GM12878 (cell line): ENCODE measurements around the gene GDF15. TPM values are rescaled to one million over a fixed set of nuclear protein-coding genes. Genes with fewer than 3 reads are reported as not detected.

ENCODE experiments used
- ATAC-seq: fragments of 200-7000 bp; cut with Tn5 transposase; 3 replicates; pipeline ENCODE4 v1.9.1; 2020; ENCODE audit warnings: mild to moderate bottlenecking, moderate library complexity
- Bru-seq: library from RNA; stranded (reverse); fragments of 400-500 nt; gene quantifications from one replicate; lab custom pipeline; 2021; lab: Mats Ljungman, UMichigan
- BruChase-seq, 2 experiments: library from RNA; stranded (reverse); fragments of 400-500 nt; gene quantifications; one replicate each; lab custom pipeline; 2021; lab: Mats Ljungman, UMichigan
- BruUV-seq: library from RNA; stranded (reverse); fragments of 400-500 nt; replicated peaks from 2 replicates; lab custom pipeline; 2021; lab: Mats Ljungman, UMichigan
- CTCF ChIA-PET: fragments of 300-600 bp; sonication (Branson Sonifier 250); formaldehyde crosslinking; extraction: SDS; loops from one replicate; lab custom pipeline; 2021; ENCODE audit warnings: inconsistent platforms; lab: Yijun Ruan, JAX
- POLR2A ChIA-PET: fragments of 350-600 bp; formaldehyde crosslinking; extraction: SDS; loops from one replicate; lab custom pipeline; 2021; ENCODE audit warnings: inconsistent platforms; lab: Charles Lee
- RAD21 ChIA-PET: fragments of 300-600 bp; sonication (Branson Sonifier 250); formaldehyde crosslinking; loops from one replicate; lab custom pipeline; 2023; ENCODE audit warnings: antibody characterized with exemption; ENCODE audit not compliant: unreplicated experiment; lab: Charles Lee
- SMC1A ChIA-PET: fragments of 300-600 bp; sonication (Branson Sonifier 250); formaldehyde crosslinking; loops from one replicate; lab custom pipeline; 2023; ENCODE audit not compliant: unreplicated experiment, uncharacterized antibody; lab: Charles Lee
- DNase-seq: peaks from one replicate; pipeline ENCODE4 v3.0.0-alpha.2; 2011; ENCODE audit warnings: low read depth, low spot score
- FAIRE-seq: peaks from 3 replicates; lab custom pipeline; 2011; peaks lifted over from hg19 to GRCh38; lab: Jason Lieb, UNC
- H2AFZ ChIP-seq: 2 replicates; pipeline ENCODE4 v1.6.0; 2011; ENCODE audit warnings: low read depth, low read length, control low read depth; ENCODE audit not compliant: control insufficient read depth
- H3K27ac ChIP-seq: 2 replicates; pipeline ENCODE4 v1.5.1; 2011; ENCODE audit warnings: control low read depth; ENCODE audit not compliant: control insufficient read depth, insufficient read depth
- H3K27me3 ChIP-seq, 2 experiments: replicated peaks in 1 of 2; 2 replicates each; pipeline versions ENCODE4 v1.6.0 to v1.6.1; 2011; ENCODE audit warnings: low read length in 1 of 2; ENCODE audit not compliant: control insufficient read depth in 2 of 2, insufficient read depth in 2 of 2
- H3K36me3 ChIP-seq, 2 experiments: 2 replicates each; pipeline ENCODE4 v1.5.1; 2011; ENCODE audit warnings: low read length in 1 of 2; ENCODE audit not compliant: control insufficient read depth in 2 of 2, insufficient read depth in 2 of 2
- H3K4me1 ChIP-seq: 2 replicates; pipeline ENCODE4 v1.6.1; 2011; ENCODE audit warnings: mild to moderate bottlenecking, low read length, moderate library complexity, mixed read lengths; ENCODE audit not compliant: control insufficient read depth, insufficient read depth
- H3K4me2 ChIP-seq: 2 replicates; pipeline ENCODE4 v1.6.0; 2011; ENCODE audit warnings: control low read depth; ENCODE audit not compliant: control insufficient read depth, insufficient read depth
- H3K4me3 ChIP-seq: fragments of 200-600 bp; sonication (generic); 2 replicates; pipeline ENCODE4 v1.5.1; 2016
- H3K79me2 ChIP-seq: 2 replicates; pipeline ENCODE4 v1.6.0; 2011; ENCODE audit warnings: low read length; ENCODE audit not compliant: control insufficient read depth, insufficient read depth
- H3K9ac ChIP-seq: 2 replicates; pipeline ENCODE4 v1.8.0; 2011; ENCODE audit warnings: low read length, control low read depth, mixed read lengths; ENCODE audit not compliant: control insufficient read depth, insufficient read depth
- H3K9me3 ChIP-seq: replicated peaks from 3 replicates; pipeline ENCODE4 v1.5.1; 2011; ENCODE audit warnings: mild to moderate bottlenecking, low read length; ENCODE audit not compliant: control insufficient read depth, insufficient read depth
- H4K20me1 ChIP-seq: 2 replicates; pipeline ENCODE4 v1.6.0; 2011; ENCODE audit not compliant: control insufficient read depth, insufficient read depth
- LARP7 ChIP-seq: fragments of 450-650 bp; IDR thresholded peaks from 2 replicates; pipeline ENCODE4 v1.6.1; 2017; ENCODE audit warnings: mild to moderate bottlenecking
- POLR2A ChIP-seq: IDR thresholded peaks from 2 replicates; pipeline ENCODE4 v1.6.1; 2011; ENCODE audit warnings: low read depth, mild to moderate bottlenecking, low read length
- TCF12 ChIP-seq: IDR thresholded peaks from 2 replicates; pipeline ENCODE4 v1.6.1; 2011; ENCODE audit warnings: low read depth, mild to moderate bottlenecking, low read length
- ZNF24 ChIP-seq: fragments of 450-650 bp; IDR thresholded peaks from 2 replicates; pipeline ENCODE4 v1.6.1; 2017; ENCODE audit warnings: antibody characterized with exemption, mild to moderate bottlenecking
- WGBS: methylation state at CpG from one replicate; pipeline ENCODE4 v1.1.6; 2016; ENCODE audit warnings: low lambda C conversion rate; ENCODE audit not compliant: insufficient replicate concordance, insufficient coverage; ENCODE audit errors: missing lambda C conversion rate; 5-methylcytosine and 5-hydroxymethylcytosine counted together
- in situ Hi-C: fragments of 300-500 bp; cut with MboI; formaldehyde crosslinking; loops from 9 replicates; pipeline ENCODE4 v1.14.3; 2018; ENCODE audit warnings: mixed read lengths
- intact Hi-C: fragments of 100-400 bp; cut with micrococcal nuclease; formaldehyde crosslinking; loops from one replicate; pipeline ENCODE4 v1.14.2; 2022; ENCODE audit not compliant: unreplicated experiment
- long read RNA-seq, 2 experiments: library from polyadenylated mRNA; unstranded; transcript quantifications; one replicate each; pipeline ENCODE4 v2.0.0, GENCODE V29; 2019 to 2020
- polyA minus RNA-seq, 3 experiments: library from RNA; depleted of rRNA, polyadenylated mRNA; stranded (reverse); fragments of >200 nt; gene quantifications; 2 replicates each; pipeline ENCODE4 v1.2.3, GENCODE V29; 2011
- polyA plus RNA-seq, 11 experiments: library from polyadenylated mRNA; depleted of rRNA in 4 of 11; unstranded in 6 of 11; stranded (reverse) in 5 of 11; fragments of >200 nt; fragmentation: Nextera tagmentation in 4 of 11; fragmentation: Illumina TruSeq in 1 of 11; extraction: Ambion mirVana in 4 of 11; extraction: Trizol in 1 of 11; gene quantifications; 1 replicate in 1 of 11; 2 replicates in 10 of 11; pipeline versions ENCODE4 v1.2.1 to v1.2.3, GENCODE V29; 2011 to 2016; ENCODE audit warnings: inconsistent platforms in 2 of 11, missing spikeins in 2 of 11, low read depth in 1 of 11
- total RNA-seq, 4 experiments: library from RNA; depleted of rRNA in 3 of 4; stranded (reverse); fragments of >200 nt in 3 of 4; fragmentation: Illumina TruSeq in 1 of 4; extraction: Trizol in 1 of 4; gene quantifications; 2 replicates each; pipeline versions ENCODE4 v1.2.1 to v1.2.3, GENCODE V29; 2013 to 2021
- TF ChIP-seq, protein P1 (sequence below), 3 experiments: IDR thresholded peaks in 2 of 3; conservative IDR thresholded peaks in 1 of 3; 2 replicates each; pipeline ENCODE4 v1.5.1; 2011; ENCODE audit warnings: low read depth in 3 of 3, low read length in 3 of 3, mild to moderate bottlenecking in 3 of 3, control low read depth in 2 of 3, moderate library complexity in 2 of 3, inconsistent platforms in 1 of 3, mixed read lengths in 1 of 3; ENCODE audit not compliant: control insufficient read depth in 2 of 3, insufficient read depth in 1 of 3; ENCODE audit errors: extremely low read depth in 1 of 3

GDF15 gene, protein sequence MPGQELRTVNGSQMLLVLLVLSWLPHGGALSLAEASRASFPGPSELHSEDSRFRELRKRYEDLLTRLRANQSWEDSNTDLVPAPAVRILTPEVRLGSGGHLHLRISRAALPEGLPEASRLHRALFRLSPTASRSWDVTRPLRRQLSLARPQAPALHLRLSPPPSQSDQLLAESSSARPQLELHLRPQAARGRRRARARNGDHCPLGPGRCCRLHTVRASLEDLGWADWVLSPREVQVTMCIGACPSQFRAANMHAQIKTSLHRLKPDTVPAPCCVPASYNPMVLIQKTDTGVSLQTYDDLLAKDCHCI
- 4.5 and 5.8 TPM in 2 replicates for total RNA-seq (2013; cell fraction: nucleolus; rRNA removed)
- total RNA-seq (2014; rRNA removed) (1.4 and 1.8 TPM in 2 replicates), total RNA-seq (2014; rRNA removed; fragmentation: Illumina TruSeq; extraction: Trizol) (0.31 and 0.60 TPM in 2 replicates), total RNA-seq (2021) (1.6 and 2.2 TPM in 2 replicates), polyA plus RNA-seq (2011; rRNA removed) (0.22 and 0.46 TPM in 2 replicates), polyA plus RNA-seq (2014; fragmentation: Illumina TruSeq; extraction: Trizol) (0.29 and 0.92 TPM in 2 replicates), polyA plus RNA-seq (2014; fragmentation: Nextera tagmentation; extraction: Ambion mirVana) (under 1 TPM in 1 of 2 experiments, not detected in 1; 0.11 TPM), polyA plus RNA-seq (2014; rRNA removed) (1.4 and 1.6 TPM in 2 replicates), polyA plus RNA-seq (2016; fragmentation: Nextera tagmentation; extraction: Ambion mirVana) (1 to 10 TPM; 2.8 to 3.6 TPM), polyA minus RNA-seq (2011; rRNA and poly(A)+ RNA removed) (1.6 TPM in 1 of 2 replicates, not detected in the other), Bru-seq, nascent RNA (percentile 60 among the genes with signal in this experiment), BruChase-seq, experiment 1, labeled RNA remaining after a 6-hour chase (percentile 53 among the genes with signal in this experiment), BruChase-seq, experiment 2, labeled RNA remaining after a 2-hour chase (percentile 69 among the genes with signal in this experiment)
- 0.97 TPM for polyA plus RNA-seq (2011; ENCODE audit: low read depth)
- polyA plus RNA-seq (2011; cell fraction: cytosol; rRNA removed): 2.1 and 2.2 TPM in 2 replicates
- polyA plus RNA-seq (2011; cell fraction: nucleus; rRNA removed): 3.2 and 4.0 TPM in 2 replicates
- 3.5 and 6.0 TPM in 2 replicates for polyA plus RNA-seq (2012)
- 2.8 and 7.8 TPM in 2 replicates for polyA minus RNA-seq (2011; cell fraction: cytosol; rRNA and poly(A)+ RNA removed)
- 1.6 and 2.2 TPM in 2 replicates for polyA minus RNA-seq (2011; cell fraction: nucleus; rRNA and poly(A)+ RNA removed)
- long read RNA-seq, experiment 1, partial matches to known transcripts: 0 of 4 reads
- long read RNA-seq, experiment 1, other reads (novel, unspliced or antisense): 0 of 4 reads
- long read RNA-seq, experiment 2: 0 reads

DNA sequence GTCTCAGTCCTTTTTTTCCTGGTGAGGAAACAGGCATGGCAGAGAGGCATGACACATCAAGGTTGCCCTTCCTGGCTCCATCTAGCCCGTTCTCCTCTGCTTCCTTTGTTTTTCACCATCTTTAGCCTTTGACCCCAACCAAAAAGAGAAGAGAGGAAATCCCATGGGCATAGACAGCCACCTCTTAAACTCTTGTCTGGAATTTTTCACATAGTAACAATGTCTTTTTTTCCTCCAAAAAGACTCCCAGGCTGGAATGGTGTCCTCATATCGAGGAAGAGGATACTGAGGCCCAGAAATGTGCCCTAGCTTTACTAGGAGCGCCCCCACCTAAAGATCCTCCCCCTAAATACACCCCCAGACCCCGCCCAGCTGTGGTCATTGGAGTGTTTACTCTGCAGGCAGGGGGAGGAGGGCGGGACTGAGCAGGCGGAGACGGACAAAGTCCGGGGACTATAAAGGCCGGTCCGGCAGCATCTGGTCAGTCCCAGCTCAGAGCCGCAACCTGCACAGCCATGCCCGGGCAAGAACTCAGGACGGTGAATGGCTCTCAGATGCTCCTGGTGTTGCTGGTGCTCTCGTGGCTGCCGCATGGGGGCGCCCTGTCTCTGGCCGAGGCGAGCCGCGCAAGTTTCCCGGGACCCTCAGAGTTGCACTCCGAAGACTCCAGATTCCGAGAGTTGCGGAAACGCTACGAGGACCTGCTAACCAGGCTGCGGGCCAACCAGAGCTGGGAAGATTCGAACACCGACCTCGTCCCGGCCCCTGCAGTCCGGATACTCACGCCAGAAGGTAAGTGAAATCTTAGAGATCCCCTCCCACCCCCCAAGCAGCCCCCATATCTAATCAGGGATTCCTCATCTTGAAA is at the start of gene GDF15:
Gene GDF15 (plus strand): TSS at position 484 of the 868 bp plus-strand sequence. CDS start 32 bp downstream, at position 516.
- Histone ChIP-seq H2AFZ (peak within 1 kb of the TSS; percentile 5), H4K20me1 (no peaks in the 10 kb centered on the region), H3K9ac (no peak within 1 kb of the TSS), H3K4me2 (peak within 1 kb of the TSS; percentile 25; the same call in 1 of the 2 replicates), H3K79me2 (no peaks in the 10 kb centered on the region), H3K27me3 (peaks cover 0 to 3% of the 10 kb centered on the region in 2 experiments; a peak in 3 of 4 replicates), H3K4me1 (peaks cover 8% of the 10 kb centered on the region), H3K4me3 (0 out of 2 replicates have a peak within 1 kb of the TSS, but pooled peaks have one; percentile 5), H3K9me3 (no peaks in the 10 kb centered on the region; the same call in 2 of the 3 replicates), H3K27ac (no peak within 1 kb of the TSS), H3K36me3 (no peaks in the 10 kb centered on the region)
- peak; percentile 70 for ATAC-seq
- CTCF ChIA-PET: interaction anchor here (0.7 to 9.4 kb wide), 11 partner anchors 10 to 162 kb away, joined by 3 to 144 read pairs (median 5); no protein-coding TSS in a partner anchor
- SMC1A ChIA-PET: interaction anchor here (0.7 to 4.7 kb wide), 3 partner anchors 16 to 76 kb away, joined by 3 to 60 read pairs (median 4); no protein-coding TSS in a partner anchor
- intact Hi-C loops: no loop called here
- in situ Hi-C loops: no loop called here
- no peak for FAIRE-seq
- no TSS peak for BruUV-seq
- TF ChIP-seq POLR2A (peak; percentile 70), ZNF24 (no peak), TCF12 (peak; percentile 55; the same call in 1 of the 2 replicates), LARP7 (0 out of 2 replicates have a peak, but pooled peaks have one; percentile 19)
- TF ChIP-seq, protein P1, sequence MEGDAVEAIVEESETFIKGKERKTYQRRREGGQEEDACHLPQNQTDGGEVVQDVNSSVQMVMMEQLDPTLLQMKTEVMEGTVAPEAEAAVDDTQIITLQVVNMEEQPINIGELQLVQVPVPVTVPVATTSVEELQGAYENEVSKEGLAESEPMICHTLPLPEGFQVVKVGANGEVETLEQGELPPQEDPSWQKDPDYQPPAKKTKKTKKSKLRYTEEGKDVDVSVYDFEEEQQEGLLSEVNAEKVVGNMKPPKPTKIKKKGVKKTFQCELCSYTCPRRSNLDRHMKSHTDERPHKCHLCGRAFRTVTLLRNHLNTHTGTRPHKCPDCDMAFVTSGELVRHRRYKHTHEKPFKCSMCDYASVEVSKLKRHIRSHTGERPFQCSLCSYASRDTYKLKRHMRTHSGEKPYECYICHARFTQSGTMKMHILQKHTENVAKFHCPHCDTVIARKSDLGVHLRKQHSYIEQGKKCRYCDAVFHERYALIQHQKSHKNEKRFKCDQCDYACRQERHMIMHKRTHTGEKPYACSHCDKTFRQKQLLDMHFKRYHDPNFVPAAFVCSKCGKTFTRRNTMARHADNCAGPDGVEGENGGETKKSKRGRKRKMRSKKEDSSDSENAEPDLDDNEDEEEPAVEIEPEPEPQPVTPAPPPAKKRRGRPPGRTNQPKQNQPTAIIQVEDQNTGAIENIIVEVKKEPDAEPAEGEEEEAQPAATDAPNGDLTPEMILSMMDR (IDR thresholded peaks at IDR 0.05 in 2 of 3, conservative IDR thresholded peaks at IDR 0.05 in 1 of 3; ENCODE audit: control insufficient read depth in 2 of 3, extremely low read depth in 1 of 3, insufficient read depth in 1 of 3, low read depth in 3 of 3, low read length in 3 of 3): peak; percentile 49 to 85 (median 55)
- WGBS: 49% methylated on average over 31 of the region's 33 CpGs
- DNase-seq: no peak
- POLR2A ChIA-PET: no interaction called here
- RAD21 ChIA-PET: interaction anchor here (0.9 to 1.0 kb wide), 2 partner anchors 23 to 29 kb away, joined by 4 read pairs; no protein-coding TSS in a partner anchor
